Measurements from ENCODE around the gene CSF3R. TPM values are rescaled to one million over a fixed set of nuclear protein-coding genes. Genes with fewer than 3 reads are reported as not detected.
"Not testable (repeated sequence)": the region's sequence is repeated elsewhere in the genome, so short reads cannot be mapped to it uniquely, and the experiment has no call there.

The CSF3R gene
- total and polyA plus RNA-seq, 8 donors = 5.7 to 334 (median 10.7) TPM

GRCh38 chr1:36513676-36514473, 31.2 kb upstream of the CSF3R start:
- Histone ChIP-seq H3K4me3 (no peak overlapping the region), H3K36me3 (no peaks in the 10 kb centered on the region), H3K27ac (no peak overlapping the region), H3K9me3 (no peaks in the 10 kb centered on the region), H3K27me3 (peaks cover 0 to 7% of the 10 kb centered on the region in 2 donors), H3K4me1 (peaks cover 0 to 29% of the 10 kb centered on the region in 2 donors)
- intact Hi-C loops (cut with DNase I) = no loop called here
- no peak for TF ChIP-seq CTCF (IDR thresholded peaks at IDR 0.05)
- DNase-seq (no peak), ATAC-seq (no peak)

- no peaks in the 10 kb centered on the region for H3K36me3 ChIP-seq
- no peak for ATAC-seq
- DNase-seq = no peak
- H3K9me3 ChIP-seq = no peaks in the 10 kb centered on the region
- H3K4me1 ChIP-seq = peaks cover 0 to 29% of the 10 kb centered on the region in 2 donors
- intact Hi-C loops (cut with DNase I) = no loop called here
- H3K27ac ChIP-seq = no peak overlapping the region
- no peak for TF ChIP-seq CTCF (IDR thresholded peaks at IDR 0.05)
- no peak overlapping the region for H3K4me3 ChIP-seq
- peaks cover 0 to 9% of the 10 kb centered on the region in 2 donors for H3K27me3 ChIP-seq
Observed at GRCh38 chr1:36512842-36513241, 30.1 kb upstream of the CSF3R start.

- TF ChIP-seq CTCF (IDR thresholded peaks at IDR 0.05) = no peak
- DNase-seq (no peak), ATAC-seq (no peak)
- H3K27ac ChIP-seq = no peak overlapping the region
- H3K27me3 ChIP-seq = peaks cover 0 to 16% of the 10 kb centered on the region in 2 donors
- intact Hi-C loops (cut with DNase I) = no loop called here
- no peaks in the 10 kb centered on the region for H3K36me3 ChIP-seq
- H3K4me3 ChIP-seq = no peak overlapping the region
- H3K4me1 ChIP-seq = peaks cover 0 to 29% of the 10 kb centered on the region in 2 donors
- no peaks in the 10 kb centered on the region for H3K9me3 ChIP-seq
Observed at GRCh38 chr1:36511804-36512798, 29.4 kb upstream of the CSF3R start.

- Histone ChIP-seq H3K27ac (peak overlapping the region in 1 of 2 donors; percentile 28), H3K4me1 (peaks cover 0 to 31% of the 10 kb centered on the region in 2 donors), H3K27me3 (peaks cover 0 to 25% of the 10 kb centered on the region in 2 donors)
- intact Hi-C loops (cut with DNase I); ATAC-seq; H3K9me3 ChIP-seq; H3K4me3 ChIP-seq; H3K36me3 ChIP-seq; DNase-seq: not testable (repeated sequence)
Observed at GRCh38 chr1:36511220-36511619, 28.5 kb upstream of the CSF3R start.

- intact Hi-C loops (cut with DNase I) = no loop called here
Observed at GRCh38 chr1:36510418-36510817, 27.7 kb upstream of the CSF3R start.

More at GRCh38 chr1:36510418-36510817, 27.7 kb upstream of the CSF3R start:
- Histone ChIP-seq H3K4me1 (peaks cover 0 to 26% of the 10 kb centered on the region in 2 donors), H3K27me3 (peaks cover 0 to 29% of the 10 kb centered on the region in 2 donors), H3K27ac (no peak overlapping the region), H3K36me3 (no peaks in the 10 kb centered on the region), H3K9me3 (no peaks in the 10 kb centered on the region), H3K4me3 (no peak overlapping the region)
- ATAC-seq (no peak), DNase-seq (no peak)
- TF ChIP-seq CTCF (IDR thresholded peaks at IDR 0.05) = no peak

Measured in left lung (tissue), 10 donors.